Uterus (tissue), 2 donors: ENCODE measurements around the gene DLG1.

Experiments
- POLR2A ChIP-seq, 2 donors: fragments of 450-650 bp; IDR thresholded peaks; one replicate each; pipeline ENCODE4 v1.6.1; 2016; ENCODE audit warnings: antibody characterized with exemption in 2 of 2, mild to moderate bottlenecking in 1 of 2, moderate library complexity in 1 of 2
- TF ChIP-seq, protein P1 (sequence below), 4 experiments: fragments of 200-600 bp in 2 of 4; fragments of 450-650 bp in 2 of 4; sonication (generic) in 2 of 4; IDR thresholded peaks; one replicate each; pipeline ENCODE4 v1.5.1; 2016 to 2019; ENCODE audit warnings: antibody characterized with exemption in 4 of 4, mild to moderate bottlenecking in 2 of 4, moderate library complexity in 1 of 4

DNA sequence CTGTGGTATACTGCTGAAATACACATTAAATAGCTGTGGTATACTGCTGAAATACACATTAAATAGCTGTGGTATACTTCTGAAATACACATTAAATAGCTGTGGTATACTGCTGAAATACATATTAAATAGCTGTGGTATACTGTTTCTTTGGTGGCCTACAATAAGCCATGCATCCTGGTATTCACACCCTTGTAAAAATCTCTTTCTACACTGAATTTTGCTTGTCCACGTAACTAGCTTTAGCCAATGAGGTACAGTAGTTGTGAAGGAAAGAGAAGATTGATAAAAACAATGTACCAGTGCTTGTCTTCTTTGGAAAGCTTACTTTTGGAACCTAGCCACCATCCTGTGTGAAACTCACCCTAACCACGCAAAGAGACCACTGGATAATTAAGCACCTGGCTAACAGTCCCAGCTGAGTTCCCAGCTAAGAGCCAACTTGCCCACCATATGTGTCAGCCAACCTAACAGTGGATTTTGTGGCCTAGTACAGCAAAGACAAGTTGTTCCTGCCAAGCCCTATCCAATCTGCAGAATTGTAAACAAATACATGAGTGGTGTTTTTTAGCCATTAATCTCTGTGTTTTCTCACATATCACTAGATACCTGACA lies 165.4 kb downstream of the DLG1 start:
- TF ChIP-seq, protein P1, sequence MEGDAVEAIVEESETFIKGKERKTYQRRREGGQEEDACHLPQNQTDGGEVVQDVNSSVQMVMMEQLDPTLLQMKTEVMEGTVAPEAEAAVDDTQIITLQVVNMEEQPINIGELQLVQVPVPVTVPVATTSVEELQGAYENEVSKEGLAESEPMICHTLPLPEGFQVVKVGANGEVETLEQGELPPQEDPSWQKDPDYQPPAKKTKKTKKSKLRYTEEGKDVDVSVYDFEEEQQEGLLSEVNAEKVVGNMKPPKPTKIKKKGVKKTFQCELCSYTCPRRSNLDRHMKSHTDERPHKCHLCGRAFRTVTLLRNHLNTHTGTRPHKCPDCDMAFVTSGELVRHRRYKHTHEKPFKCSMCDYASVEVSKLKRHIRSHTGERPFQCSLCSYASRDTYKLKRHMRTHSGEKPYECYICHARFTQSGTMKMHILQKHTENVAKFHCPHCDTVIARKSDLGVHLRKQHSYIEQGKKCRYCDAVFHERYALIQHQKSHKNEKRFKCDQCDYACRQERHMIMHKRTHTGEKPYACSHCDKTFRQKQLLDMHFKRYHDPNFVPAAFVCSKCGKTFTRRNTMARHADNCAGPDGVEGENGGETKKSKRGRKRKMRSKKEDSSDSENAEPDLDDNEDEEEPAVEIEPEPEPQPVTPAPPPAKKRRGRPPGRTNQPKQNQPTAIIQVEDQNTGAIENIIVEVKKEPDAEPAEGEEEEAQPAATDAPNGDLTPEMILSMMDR (IDR thresholded peaks at IDR 0.05), result no peak
- no peak for TF ChIP-seq POLR2A (IDR thresholded peaks at IDR 0.05)
